Mesothelial cell of epicardium (in vitro differentiated cells): ENCODE measurements around the gene GABRB1. TPM values are rescaled to one million over a fixed set of nuclear protein-coding genes. Genes with fewer than 3 reads are reported as not detected.
A peak's percentile ranks its signal among the peaks of the same experiment; 100 is the strongest.

Experiments
- DNase-seq, 2 experiments: peaks; one replicate each; pipeline ENCODE4 v3.0.0; 2021; ENCODE audit warnings: low spot score in 2 of 2; ENCODE audit not compliant: unreplicated experiment in 2 of 2
- H3K27ac Mint-ChIP-seq: 2 replicates; pipeline ENCODE4 v1.8.0; 2021; ENCODE audit warnings: mixed read lengths
- H3K27me3 Mint-ChIP-seq: 2 replicates; pipeline ENCODE4 v1.8.0; 2021; ENCODE audit warnings: low read depth, mixed read lengths
- H3K36me3 Mint-ChIP-seq: 2 replicates; pipeline ENCODE4 v1.8.0; 2021; ENCODE audit warnings: mixed read lengths
- H3K4me1 Mint-ChIP-seq: 2 replicates; pipeline ENCODE4 v1.8.0; 2021; ENCODE audit warnings: mixed read lengths
- H3K4me3 Mint-ChIP-seq: 2 replicates; pipeline ENCODE4 v1.8.0; 2021; ENCODE audit warnings: mild to moderate bottlenecking, moderate library complexity, mixed read lengths
- H3K9me3 Mint-ChIP-seq: 2 replicates; pipeline ENCODE4 v1.8.0; 2021; ENCODE audit warnings: mixed read lengths
- CTCF ChIP-seq: fragments of 200-600 bp; sonication (generic); IDR thresholded peaks from one replicate; pipeline ENCODE4 v1.5.0; 2021; ENCODE audit warnings: antibody characterized with exemption; ENCODE audit not compliant: unreplicated experiment
- total RNA-seq: library from RNA; stranded (reverse); gene quantifications from 3 replicates; pipeline ENCODE4 v1.2.1, GENCODE V29; 2021

Gene GABRB1
- total RNA-seq, 1 donor from 2014 or later, result not detected

- Mint-ChIP-seq H3K27me3 (peaks cover 68% of the 10 kb centered on the region), H3K36me3 (no peaks in the 10 kb centered on the region), H3K9me3 (no peaks in the 10 kb centered on the region), H3K4me1 (peaks cover 14% of the 10 kb centered on the region), H3K4me3 (peak overlapping the region; percentile 63), H3K27ac (no peak overlapping the region)
- DNase-seq, result no peak
- TF ChIP-seq CTCF, result no peak
These were observed 511 bp downstream of the GABRB1 start for GRCh38 chr4:47031751-47032404.

GRCh38 chr4:47032405-47033106 is 1.2 kb downstream of the GABRB1 start:
- TF ChIP-seq CTCF, result peak; percentile 76
- Mint-ChIP-seq H3K27me3 (peaks cover 68% of the 10 kb centered on the region), H3K4me3 (peak overlapping the region; percentile 63), H3K4me1 (peaks cover 14% of the 10 kb centered on the region), H3K36me3 (no peaks in the 10 kb centered on the region), H3K27ac (no peak overlapping the region), H3K9me3 (no peaks in the 10 kb centered on the region)
- peak; percentile 32 to 82 for DNase-seq

GRCh38 chr4:47038263-47038662 is 6.9 kb downstream of the GABRB1 start:
- no peaks in the 10 kb centered on the region for H3K36me3 Mint-ChIP-seq
- no peaks in the 10 kb centered on the region for H3K4me1 Mint-ChIP-seq
- H3K27me3 Mint-ChIP-seq, result peaks cover 55% of the 10 kb centered on the region
- DNase-seq, result no peak
- no peak overlapping the region for H3K27ac Mint-ChIP-seq
- no peak overlapping the region for H3K4me3 Mint-ChIP-seq
- TF ChIP-seq CTCF, result no peak
- no peaks in the 10 kb centered on the region for H3K9me3 Mint-ChIP-seq

GRCh38 chr4:47040828-47041227 is 9.5 kb downstream of the GABRB1 start:
- DNase-seq, result no peak
- Mint-ChIP-seq H3K4me1 (no peaks in the 10 kb centered on the region), H3K9me3 (no peaks in the 10 kb centered on the region), H3K27me3 (peaks cover 57% of the 10 kb centered on the region), H3K4me3 (no peak overlapping the region), H3K36me3 (no peaks in the 10 kb centered on the region), H3K27ac (no peak overlapping the region)
- TF ChIP-seq CTCF, result no peak

GRCh38 chr4:47043821-47044220 is 12.5 kb downstream of the GABRB1 start:
- Mint-ChIP-seq H3K36me3 (no peaks in the 10 kb centered on the region), H3K4me1 (no peaks in the 10 kb centered on the region), H3K9me3 (no peaks in the 10 kb centered on the region), H3K27ac (no peak overlapping the region), H3K27me3 (peaks cover 49% of the 10 kb centered on the region), H3K4me3 (no peak overlapping the region)
- TF ChIP-seq CTCF, result no peak
- no peak for DNase-seq
